Measurements from ENCODE around the gene EBP.
"Not testable (repeated sequence)": the region's sequence is repeated elsewhere in the genome, so short reads cannot be mapped to it uniquely, and the experiment has no call there.

The EBP gene

DNA sequence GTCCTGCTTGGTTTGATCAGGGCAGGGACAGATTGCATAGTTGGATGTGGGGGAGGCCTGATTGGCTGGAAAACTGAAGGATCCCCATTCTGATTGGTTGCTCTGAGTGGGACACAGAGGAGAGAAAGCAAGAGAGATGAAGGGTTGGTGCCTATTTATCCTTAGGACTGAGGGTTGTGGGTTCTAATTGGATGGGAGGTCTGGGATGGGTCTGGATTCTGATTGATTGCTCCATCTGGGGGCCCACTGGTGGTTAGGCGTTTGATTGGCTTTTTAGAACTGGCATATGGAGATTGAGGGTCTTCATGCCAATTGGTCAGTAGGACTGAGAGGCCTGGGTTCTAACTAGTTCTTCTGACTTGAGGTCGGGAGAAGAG is 644 bp upstream of the EBP start:
- DNase-seq (ENCODE audit: low read depth, low spot score), result no peak
- H3K4me3 ChIP-seq (ENCODE audit: low read depth, low read length), result peak overlapping the region; percentile 68; the same call in 1 of the 2 replicates
- ChIA-PET POLR2A (no interaction called here), CTCF (no interaction called here)
- no peak for TF ChIP-seq CTCF (IDR thresholded peaks at IDR 0.05; ENCODE audit: insufficient read depth, low read length, missing control alignments)

- DNase-seq (ENCODE audit: low read depth, low spot score), result no peak
Observed at GRCh38 chrX:48522291-48522690, 683 bp downstream of the EBP start.

DNA sequence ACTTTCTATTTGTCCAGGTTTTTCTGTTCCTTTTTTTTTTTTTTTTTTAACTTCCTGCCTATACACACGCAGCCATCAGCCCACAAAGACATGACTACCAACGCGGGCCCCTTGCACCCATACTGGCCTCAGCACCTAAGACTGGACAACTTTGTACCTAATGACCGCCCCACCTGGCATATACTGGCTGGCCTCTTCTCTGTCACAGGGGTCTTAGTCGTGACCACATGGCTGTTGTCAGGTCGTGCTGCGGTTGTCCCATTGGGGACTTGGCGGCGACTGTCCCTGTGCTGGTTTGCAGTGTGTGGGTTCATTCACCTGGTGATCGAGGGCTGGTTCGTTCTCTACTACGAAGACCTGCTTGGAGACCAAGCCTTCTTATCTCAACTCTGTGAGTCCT is 2.1 kb downstream of the EBP start:
- H3K4me3 ChIP-seq (ENCODE audit: low read depth, low read length), result no peak overlapping the region
- DNase-seq (ENCODE audit: low read depth, low spot score), result no peak
- TF ChIP-seq CTCF (IDR thresholded peaks at IDR 0.05; ENCODE audit: insufficient read depth, low read length, missing control alignments), result no peak
- POLR2A ChIA-PET, result no interaction called here
- CTCF ChIA-PET, result no interaction called here

More at GRCh38 chrX:48522291-48522690, 683 bp downstream of the EBP start:
- H3K4me3 ChIP-seq (ENCODE audit: low read depth, low read length), result peak overlapping the region; percentile 68
- TF ChIP-seq CTCF (IDR thresholded peaks at IDR 0.05; ENCODE audit: insufficient read depth, low read length, missing control alignments), result no peak
- ChIA-PET POLR2A (interaction anchor here (1.4 kb wide), 1 partner anchor 18 kb away, joined by 3 read pairs; the partner anchor contains the start of gene TBC1D25), CTCF (no interaction called here)

- POLR2A ChIA-PET; H3K4me3 ChIP-seq (ENCODE audit: low read depth, low read length); DNase-seq (ENCODE audit: low read depth, low spot score): not testable (repeated sequence)
- CTCF ChIA-PET, result interaction anchor here (0.5 to 1.2 kb wide), 2 partner anchors 13 to 15 kb away, joined by 3 read pairs; partner anchors contain the start of gene TBC1D25
Observed at GRCh38 chrX:48525853-48526252, 4.2 kb downstream of the EBP start.

DNA sequence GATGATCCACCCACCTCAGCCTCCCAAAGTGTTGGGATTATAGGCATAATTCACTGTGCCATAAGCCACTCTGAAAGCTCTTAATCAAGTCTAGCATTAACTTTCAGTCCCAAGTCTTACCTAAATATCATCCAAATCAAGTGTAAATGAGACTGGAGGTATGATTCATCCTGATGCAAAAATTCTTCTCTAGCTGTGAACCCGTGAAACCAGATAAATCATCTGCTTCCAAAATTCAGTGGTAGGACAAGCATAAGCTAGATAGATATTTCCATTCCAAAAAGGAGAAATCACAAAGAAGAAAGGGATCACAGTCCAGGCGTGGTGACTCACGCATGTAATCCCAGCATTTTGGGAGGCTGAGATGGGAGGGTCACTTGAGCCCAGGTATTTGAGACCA is 9.1 kb downstream of the EBP start:
- DNase-seq (ENCODE audit: low read depth, low spot score), result no peak
- TF ChIP-seq CTCF (IDR thresholded peaks at IDR 0.05; ENCODE audit: insufficient read depth, low read length, missing control alignments), result no peak
- no peak overlapping the region for H3K4me3 ChIP-seq (ENCODE audit: low read depth, low read length)
- CTCF ChIA-PET, result interaction anchor here (1.4 kb wide), 1 partner anchor 9 kb away, joined by 3 read pairs; the partner anchor contains the start of gene TBC1D25
- POLR2A ChIA-PET, result no interaction called here

DNA sequence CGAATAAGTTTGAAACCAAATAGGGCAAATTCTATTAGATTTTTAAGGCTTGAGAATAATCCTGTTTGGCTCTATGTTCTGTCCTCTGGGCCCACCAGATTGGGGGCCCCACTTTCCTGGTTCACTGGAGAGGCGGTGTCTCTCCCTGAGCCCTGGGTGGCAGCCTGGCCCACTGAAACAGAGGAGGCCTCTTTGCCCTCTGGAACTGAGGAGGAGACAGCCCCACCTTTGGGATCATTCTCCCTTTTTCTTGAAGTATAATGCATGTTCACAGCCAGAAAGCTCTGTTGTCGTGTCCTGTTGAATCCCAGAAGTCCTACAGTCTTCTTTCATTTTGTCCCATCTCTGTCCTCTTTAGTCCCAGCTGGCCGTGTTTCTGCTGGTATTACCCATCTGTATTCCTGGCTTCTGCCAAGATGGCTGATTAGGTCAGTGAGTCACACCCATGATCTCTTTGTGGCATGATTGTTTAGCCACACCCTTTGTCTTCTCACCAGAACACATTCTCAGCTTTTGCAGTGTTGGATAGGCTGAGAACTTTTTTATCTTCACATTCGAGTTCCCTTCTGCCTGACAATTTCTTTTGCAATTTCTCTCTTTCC is 9.9 kb downstream of the EBP start:
- TF ChIP-seq CTCF (IDR thresholded peaks at IDR 0.05; ENCODE audit: insufficient read depth, low read length, missing control alignments), result no peak
- no peak overlapping the region for H3K4me3 ChIP-seq (ENCODE audit: low read depth, low read length)
- ChIA-PET POLR2A (interaction anchor here (0.6 to 0.7 kb wide), 3 partner anchors 8 to 55 kb away, joined by 3 read pairs; partner anchors contain the start of gene TBC1D25), CTCF (interaction anchor here (1.4 kb wide), 1 partner anchor 8 kb away, joined by 3 read pairs; the partner anchor contains the start of gene TBC1D25)
- no peak for DNase-seq (ENCODE audit: low read depth, low spot score)

- no peak for DNase-seq (ENCODE audit: low read depth, low spot score)
- no peak overlapping the region for H3K4me3 ChIP-seq (ENCODE audit: low read depth, low read length)
- ChIA-PET POLR2A (interaction anchor here (0.6 to 0.7 kb wide), 3 partner anchors 8 to 55 kb away, joined by 3 read pairs; partner anchors contain the start of gene TBC1D25), CTCF (interaction anchor here (1.4 kb wide), 1 partner anchor 8 kb away, joined by 3 read pairs; the partner anchor contains the start of gene TBC1D25)
- no peak for TF ChIP-seq CTCF (IDR thresholded peaks at IDR 0.05; ENCODE audit: insufficient read depth, low read length, missing control alignments)
Observed at GRCh38 chrX:48532161-48532560, 10.6 kb downstream of the EBP start.
